ENCODE results near the gene METTL15. TPM values are rescaled to one million over a fixed set of nuclear protein-coding genes. Genes with fewer than 3 reads are reported as not detected.

Gene METTL15
- polyA plus RNA-seq, 1 donor (not counting 4 experiments of a cell fraction or from before 2014, with no cell fraction given) = 10.0 TPM

DNA sequence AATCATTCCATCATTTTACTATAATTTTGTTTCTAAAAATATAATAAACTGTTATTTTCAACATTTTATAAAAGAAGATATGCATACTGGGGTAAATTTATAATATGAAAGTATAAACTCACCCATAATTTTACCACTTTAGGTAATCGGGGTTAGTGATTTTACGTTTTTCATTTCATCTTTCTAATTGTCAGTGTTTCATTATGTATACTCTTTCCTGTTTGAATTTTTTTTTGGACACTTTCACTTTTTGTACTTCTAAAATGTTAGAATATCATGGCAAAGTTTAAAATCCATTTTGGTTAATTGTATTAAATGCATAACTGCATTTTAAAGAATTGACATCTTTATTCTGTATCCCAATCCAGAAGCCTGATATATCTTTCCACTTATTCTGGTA is 115.8 kb downstream of the METTL15 start:
- Histone ChIP-seq H4K20me1 (ENCODE audit: control insufficient read depth, extremely low read depth, insufficient read depth, low read length) (no peaks in the 10 kb centered on the region), H3K9me1 (ENCODE audit: control insufficient read depth, extremely low read depth, insufficient read depth, low read length) (no peaks in the 10 kb centered on the region), H3K4me3 (ENCODE audit: control insufficient read depth in 2 of 3, extremely low read depth in 1 of 3, insufficient read depth in 2 of 3, low read depth in 1 of 3, low read length in 3 of 3) (no peak overlapping the region), H3K4me1 (ENCODE audit: control insufficient read depth, extremely low read depth, insufficient read depth, low read length) (peaks cover 5% of the 10 kb centered on the region), H3K79me2 (ENCODE audit: control insufficient read depth, insufficient read depth, low read length) (no peaks in the 10 kb centered on the region), H3K36me3 (ENCODE audit: control insufficient read depth in 2 of 2, extremely low read depth in 1 of 2, insufficient read depth in 2 of 2, low read length in 2 of 2) (no peaks in the 10 kb centered on the region), H3K9me3 (ENCODE audit: control insufficient read depth, low read depth, low read length) (no peaks in the 10 kb centered on the region), H3K9ac (ENCODE audit: control insufficient read depth, extremely low read depth, insufficient read depth, low read length) (no peak overlapping the region), H3K27me3 (ENCODE audit: control insufficient read depth, extremely low read depth, insufficient read depth, low read length) (no peaks in the 10 kb centered on the region), H2AFZ (ENCODE audit: control insufficient read depth, low read length) (no peak overlapping the region), H3K4me2 (ENCODE audit: control insufficient read depth, extremely low read depth, insufficient read depth, low read depth, low read length) (no peak overlapping the region), H3K27ac (ENCODE audit: control insufficient read depth, insufficient read depth, low read length) (no peak overlapping the region)
- TF ChIP-seq EZH2 (IDR thresholded peaks at IDR 0.05; ENCODE audit: low read length) = no peak
- DNase-seq (ENCODE audit: low read depth, low spot score) (no peak), FAIRE-seq (no peak)
- dilution Hi-C loops (cut with MboI; ENCODE audit: extremely low pct_ligation_motif_present, low sequenced_read_pairs) = no loop called here

DNA sequence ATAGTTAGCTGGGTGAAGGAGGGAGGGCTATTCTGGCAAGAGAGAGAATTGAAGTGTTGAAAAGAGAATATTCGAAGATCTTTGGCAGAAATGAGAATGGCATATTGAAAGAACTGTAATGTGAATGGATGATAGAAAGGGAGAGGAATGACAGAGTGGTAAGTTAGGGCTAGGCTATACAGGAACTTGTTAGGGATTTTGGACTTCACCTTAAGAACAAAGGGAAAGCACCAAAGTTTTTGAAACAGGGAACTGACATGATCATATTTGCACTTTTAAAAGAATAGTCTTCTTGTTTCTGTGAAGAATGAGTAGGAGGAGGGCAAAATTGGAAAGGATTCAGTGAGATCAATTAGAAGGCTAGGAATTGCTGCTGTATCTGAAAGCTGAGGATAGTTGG is 119.3 kb downstream of the METTL15 start:
- Histone ChIP-seq H3K9me3 (ENCODE audit: control insufficient read depth, low read depth, low read length) (no peaks in the 10 kb centered on the region), H3K27ac (ENCODE audit: control insufficient read depth, insufficient read depth, low read length) (no peak overlapping the region), H3K27me3 (ENCODE audit: control insufficient read depth, extremely low read depth, insufficient read depth, low read length) (no peaks in the 10 kb centered on the region), H3K9me1 (ENCODE audit: control insufficient read depth, extremely low read depth, insufficient read depth, low read length) (no peaks in the 10 kb centered on the region), H3K4me2 (ENCODE audit: control insufficient read depth, extremely low read depth, insufficient read depth, low read depth, low read length) (no peak overlapping the region), H4K20me1 (ENCODE audit: control insufficient read depth, extremely low read depth, insufficient read depth, low read length) (no peaks in the 10 kb centered on the region), H3K9ac (ENCODE audit: control insufficient read depth, extremely low read depth, insufficient read depth, low read length) (no peak overlapping the region), H3K79me2 (ENCODE audit: control insufficient read depth, insufficient read depth, low read length) (no peaks in the 10 kb centered on the region), H2AFZ (ENCODE audit: control insufficient read depth, low read length) (no peak overlapping the region), H3K4me1 (ENCODE audit: control insufficient read depth, extremely low read depth, insufficient read depth, low read length) (peaks cover 5% of the 10 kb centered on the region), H3K36me3 (ENCODE audit: control insufficient read depth in 2 of 2, extremely low read depth in 1 of 2, insufficient read depth in 2 of 2, low read length in 2 of 2) (no peaks in the 10 kb centered on the region), H3K4me3 (ENCODE audit: control insufficient read depth in 2 of 3, extremely low read depth in 1 of 3, insufficient read depth in 2 of 3, low read depth in 1 of 3, low read length in 3 of 3) (no peak overlapping the region)
- DNase-seq (ENCODE audit: low read depth, low spot score) (no peak), FAIRE-seq (no peak)
- TF ChIP-seq EZH2 (IDR thresholded peaks at IDR 0.05; ENCODE audit: low read length) = no peak
- TF ChIP-seq, protein P1, sequence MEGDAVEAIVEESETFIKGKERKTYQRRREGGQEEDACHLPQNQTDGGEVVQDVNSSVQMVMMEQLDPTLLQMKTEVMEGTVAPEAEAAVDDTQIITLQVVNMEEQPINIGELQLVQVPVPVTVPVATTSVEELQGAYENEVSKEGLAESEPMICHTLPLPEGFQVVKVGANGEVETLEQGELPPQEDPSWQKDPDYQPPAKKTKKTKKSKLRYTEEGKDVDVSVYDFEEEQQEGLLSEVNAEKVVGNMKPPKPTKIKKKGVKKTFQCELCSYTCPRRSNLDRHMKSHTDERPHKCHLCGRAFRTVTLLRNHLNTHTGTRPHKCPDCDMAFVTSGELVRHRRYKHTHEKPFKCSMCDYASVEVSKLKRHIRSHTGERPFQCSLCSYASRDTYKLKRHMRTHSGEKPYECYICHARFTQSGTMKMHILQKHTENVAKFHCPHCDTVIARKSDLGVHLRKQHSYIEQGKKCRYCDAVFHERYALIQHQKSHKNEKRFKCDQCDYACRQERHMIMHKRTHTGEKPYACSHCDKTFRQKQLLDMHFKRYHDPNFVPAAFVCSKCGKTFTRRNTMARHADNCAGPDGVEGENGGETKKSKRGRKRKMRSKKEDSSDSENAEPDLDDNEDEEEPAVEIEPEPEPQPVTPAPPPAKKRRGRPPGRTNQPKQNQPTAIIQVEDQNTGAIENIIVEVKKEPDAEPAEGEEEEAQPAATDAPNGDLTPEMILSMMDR (optimal IDR thresholded peaks at IDR 0.05 in 1 of 3, IDR thresholded peaks at IDR 0.05 in 1 of 3, conservative IDR thresholded peaks at IDR 0.05 in 1 of 3; ENCODE audit: extremely low read depth in 1 of 3, insufficient read depth in 2 of 3, low read length in 3 of 3) = no peak
- dilution Hi-C loops (cut with MboI; ENCODE audit: extremely low pct_ligation_motif_present, low sequenced_read_pairs) = no loop called here

DNA sequence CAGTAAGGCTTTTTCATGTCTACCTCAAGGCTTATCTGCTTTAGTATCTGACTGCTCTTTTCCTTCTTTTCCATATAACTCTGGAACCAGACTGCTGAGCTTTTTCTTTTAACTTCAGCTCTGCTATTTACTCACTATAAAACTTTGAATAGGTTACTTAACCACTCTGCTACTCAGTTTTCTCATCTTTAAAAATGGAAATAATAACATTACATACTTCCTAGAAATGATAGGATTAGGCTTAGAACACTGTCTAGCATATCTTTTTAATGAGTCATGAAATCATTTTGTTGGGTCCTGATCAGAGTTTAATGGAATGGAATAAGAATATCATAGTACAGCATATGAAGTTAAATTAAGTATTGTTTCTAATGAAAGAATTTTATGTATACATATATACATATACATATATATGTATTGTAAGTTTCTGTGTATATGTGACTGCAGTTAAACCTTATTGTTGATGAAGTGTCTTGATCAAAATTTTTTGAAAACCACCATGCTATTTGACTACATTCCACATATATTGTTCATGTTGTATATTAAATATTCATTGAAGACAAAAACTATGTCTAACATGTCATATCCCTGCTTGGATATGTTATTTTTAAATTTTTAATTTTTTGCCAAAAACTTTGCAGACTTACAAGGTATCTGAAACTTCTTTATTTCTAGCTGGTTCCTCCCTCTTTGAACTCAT is 120.2 kb downstream of the METTL15 start:
- Histone ChIP-seq H3K9me1 (ENCODE audit: control insufficient read depth, extremely low read depth, insufficient read depth, low read length) (no peaks in the 10 kb centered on the region), H3K9ac (ENCODE audit: control insufficient read depth, extremely low read depth, insufficient read depth, low read length) (no peak overlapping the region), H3K4me3 (ENCODE audit: control insufficient read depth in 2 of 3, extremely low read depth in 1 of 3, insufficient read depth in 2 of 3, low read depth in 1 of 3, low read length in 3 of 3) (no peak overlapping the region), H3K36me3 (ENCODE audit: control insufficient read depth in 2 of 2, extremely low read depth in 1 of 2, insufficient read depth in 2 of 2, low read length in 2 of 2) (no peaks in the 10 kb centered on the region), H4K20me1 (ENCODE audit: control insufficient read depth, extremely low read depth, insufficient read depth, low read length) (no peaks in the 10 kb centered on the region), H3K4me1 (ENCODE audit: control insufficient read depth, extremely low read depth, insufficient read depth, low read length) (peaks cover 5% of the 10 kb centered on the region), H2AFZ (ENCODE audit: control insufficient read depth, low read length) (no peak overlapping the region), H3K79me2 (ENCODE audit: control insufficient read depth, insufficient read depth, low read length) (no peaks in the 10 kb centered on the region), H3K4me2 (ENCODE audit: control insufficient read depth, extremely low read depth, insufficient read depth, low read depth, low read length) (peak overlapping the region; percentile 31), H3K27me3 (ENCODE audit: control insufficient read depth, extremely low read depth, insufficient read depth, low read length) (no peaks in the 10 kb centered on the region), H3K27ac (ENCODE audit: control insufficient read depth, insufficient read depth, low read length) (no peak overlapping the region), H3K9me3 (ENCODE audit: control insufficient read depth, low read depth, low read length) (no peaks in the 10 kb centered on the region)
- DNase-seq (ENCODE audit: low read depth, low spot score) (no peak), FAIRE-seq (no peak)
- TF ChIP-seq, protein P1 (optimal IDR thresholded peaks at IDR 0.05 in 1 of 3, IDR thresholded peaks at IDR 0.05 in 1 of 3, conservative IDR thresholded peaks at IDR 0.05 in 1 of 3; ENCODE audit: extremely low read depth in 1 of 3, insufficient read depth in 2 of 3, low read length in 3 of 3) = no peak
- TF ChIP-seq EZH2 (IDR thresholded peaks at IDR 0.05; ENCODE audit: low read length) = no peak
- dilution Hi-C loops (cut with MboI; ENCODE audit: extremely low pct_ligation_motif_present, low sequenced_read_pairs) = no loop called here

Measured in keratinocyte (primary cell).